Heart right ventricle (tissue), 16 donors: ENCODE measurements around the gene RYR1. TPM values are rescaled to one million over a fixed set of nuclear protein-coding genes. Genes with fewer than 3 reads are reported as not detected.
"Not testable (repeated sequence)": the region's sequence is repeated elsewhere in the genome, so short reads cannot be mapped to it uniquely, and the experiment has no call there.

Experiments used
- ATAC-seq, 8 donors: fragments of 200-7000 bp; cut with Tn5 transposase; one replicate each; pipeline ENCODE4 v1.9.1; 2020; ENCODE audit warnings: mild to moderate bottlenecking in 8 of 8, moderate library complexity in 8 of 8, moderate number of reproducible peaks in 1 of 8
- DNase-seq, 2 donors: peaks; one replicate each; pipeline ENCODE4 v3.0.0-alpha.2; 2020
- H3K27ac ChIP-seq, 10 donors: fragments of 200-600 bp; sonication (generic) in 2 of 10; one replicate each; pipeline versions ENCODE4 v1.5.0 to v1.8.0; 2020 to 2022; ENCODE audit warnings: mild to moderate bottlenecking in 3 of 10
- H3K27me3 ChIP-seq, 7 donors: fragments of 200-600 bp; one replicate each; pipeline ENCODE4 v1.8.0; 2021 to 2022; ENCODE audit warnings: mild to moderate bottlenecking in 2 of 7
- H3K36me3 ChIP-seq, 9 donors: fragments of 200-600 bp; sonication (generic) in 1 of 9; one replicate each; pipeline versions ENCODE4 v1.5.0 to v1.8.0; 2020 to 2022; ENCODE audit warnings: mild to moderate bottlenecking in 2 of 9
- H3K4me1 ChIP-seq, 9 donors: fragments of 200-600 bp; sonication (generic) in 1 of 9; one replicate each; pipeline versions ENCODE4 v1.5.0 to v1.8.0; 2020 to 2022; ENCODE audit warnings: mild to moderate bottlenecking in 4 of 9
- H3K4me3 ChIP-seq, 10 donors: fragments of 200-600 bp; sonication (generic) in 2 of 10; one replicate each; pipeline versions ENCODE4 v1.5.0 to v1.8.0; 2020 to 2022; ENCODE audit warnings: mild to moderate bottlenecking in 7 of 10, moderate library complexity in 2 of 10
- H3K9me3 ChIP-seq, 11 donors: fragments of 200-600 bp in 10 of 11; sonication (generic) in 2 of 11; one replicate each; pipeline versions ENCODE4 v1.5.0 to v1.8.0; 2013 to 2022; ENCODE audit warnings: mild to moderate bottlenecking in 2 of 11, control low read depth in 1 of 11, moderate library complexity in 1 of 11
- CTCF ChIP-seq, 9 donors: fragments of 200-600 bp; sonication (generic) in 2 of 9; IDR thresholded peaks; one replicate each; pipeline versions ENCODE4 v1.5.0 to v1.8.0; 2021 to 2022; ENCODE audit warnings: antibody characterized with exemption in 9 of 9, mild to moderate bottlenecking in 5 of 9, moderate library complexity in 1 of 9
- WGBS, 2 donors: extraction: QIAGEN DNeasy Blood & Tissue Kit; methylation state at CpG; one replicate each; pipeline ENCODE4 v1.1.7; 2013; ENCODE audit warnings: inconsistent platforms in 1 of 2; 5-methylcytosine and 5-hydroxymethylcytosine counted together
- intact Hi-C, 10 donors: fragments of 100-400 bp; cut with DNase I; formaldehyde crosslinking; loops; one replicate each; pipeline versions ENCODE4 v1.11.1 to v1.14.2; 2022
- polyA plus RNA-seq, 2 donors: library from polyadenylated mRNA; stranded (reverse); fragments of 200-250 nt; gene quantifications; one replicate each; pipeline ENCODE4 v1.2.3, GENCODE V29; 2013
- total RNA-seq, 10 donors: library from RNA; stranded (reverse); fragmentation: NEBNext Ultra II Directional in 3 of 10; extraction: Animal tissue kit (Norgen Biotek cat#: 25700) in 3 of 10; gene quantifications; one replicate each; pipeline versions ENCODE4 v1.2.1 to v1.2.4, GENCODE V29; 2021 to 2023
- donor health status: Arrhythmogenic right ventricular cardiomyopathy.
- donor health status: ischemic (EF 13 %, LVEDD 7.1; RV severe dilation, severe dysfunction).
- donor health status: healthy with polysubstance abuse.
- donor health status: DM: no; HTN: yes; CAD: no.
- donor health status: DM: no; HTN: no; CAD: no.
- donor health status: ischemic (EF 25% LVEDD 6.9; RV normal size, moderate dysfunction).
- donor health status: ischemic (EF 25% LVEDD 5.7; RV mildly dilated, moderate dysfunction).
- donor health status: healthy.
- donor health status: DM: yes; HTN: yes; CAD: no.
- donor health status: Ischemic cardiomyopathy.
- donor health status: ischemic (EF 35%, LVEDD 5.7; RV mildly dilated, moderate dysfunction).
- donor health status: nonischemic (EF 11% LVEDD 7.7; RV severe dilation, severe dysfunction).
- donor health status: DM: yes; HTN: yes; CAD: no.
- donor health status: PGD.
- donor health status: ischemic (EF 29% LVEDD 5.4; RV normal size, mild dysfunction).
- donor health status: nonischemic (EF 23%, LVEDD 6.1; RV moderate dilation, normal function).

The RYR1 gene
- total and polyA plus RNA-seq, 12 donors: 0.20 to 1.7 (median 0.74) TPM

- Histone ChIP-seq H3K27me3 (peaks cover 13 to 50% (median 32%) of the 10 kb centered on the region in 7 donors), H3K4me1 (no peaks in the 10 kb centered on the region), H3K36me3 (no peaks in the 10 kb centered on the region), H3K9me3 (no peaks in the 10 kb centered on the region), H3K4me3 (peak overlapping the region in 7 of 10 donors; percentile 25 to 42 (median 31)), H3K27ac (no peak overlapping the region)
- no peak for ATAC-seq
- WGBS, 2 donors: 55 to 73% methylated on average over 21 of the region's 21 CpGs
- TF ChIP-seq CTCF (IDR thresholded peaks at IDR 0.05): no peak
- no peak for DNase-seq
- intact Hi-C loops: no loop called here
These were observed 132.2 kb downstream of the RYR1 start for GRCh38 chr19:38565691-38566105.

GRCh38 chr19:38569368-38569983 lies 136.0 kb downstream of the RYR1 start:
- DNase-seq: no peak
- TF ChIP-seq CTCF (IDR thresholded peaks at IDR 0.05): no peak
- H3K27me3 ChIP-seq: peaks cover 9 to 26% (median 20%) of the 10 kb centered on the region in 7 donors
- intact Hi-C loops: no loop called here
- no peak for ATAC-seq
- H3K36me3 ChIP-seq: no peaks in the 10 kb centered on the region
- no peak overlapping the region for H3K4me3 ChIP-seq
- H3K4me1 ChIP-seq: no peaks in the 10 kb centered on the region
- H3K27ac ChIP-seq: no peak overlapping the region
- no peaks in the 10 kb centered on the region for H3K9me3 ChIP-seq
- 79 to 89% methylated on average over 6 of the region's 6 CpGs for WGBS, 2 donors

- TF ChIP-seq CTCF (IDR thresholded peaks at IDR 0.05): no peak
- intact Hi-C loops: no loop called here
- ATAC-seq: no peak
- peaks cover 0 to 9% (median under 1%) of the 10 kb centered on the region in 7 donors for H3K27me3 ChIP-seq
- no peaks in the 10 kb centered on the region for H3K9me3 ChIP-seq
- no peak overlapping the region for H3K27ac ChIP-seq
- DNase-seq: no peak
- H3K4me3 ChIP-seq: no peak overlapping the region
- WGBS, 2 donors: 75 to 84% methylated on average over 2 of the region's 2 CpGs
- no peaks in the 10 kb centered on the region for H3K4me1 ChIP-seq
- no peaks in the 10 kb centered on the region for H3K36me3 ChIP-seq
These were observed 138.2 kb downstream of the RYR1 start for GRCh38 chr19:38571682-38572081.

GRCh38 chr19:38577826-38578225 lies 144.3 kb downstream of the RYR1 start:
- H3K4me3 ChIP-seq: no peak overlapping the region
- ATAC-seq (no peak), DNase-seq (no peak)
- H3K9me3 ChIP-seq: no peaks in the 10 kb centered on the region
- no peaks in the 10 kb centered on the region for H3K36me3 ChIP-seq
- H3K27ac ChIP-seq: no peak overlapping the region
- TF ChIP-seq CTCF (IDR thresholded peaks at IDR 0.05): no peak
- 87 to 90% methylated on average over 11 of the region's 11 CpGs for WGBS, 2 donors
- H3K4me1 ChIP-seq: no peaks in the 10 kb centered on the region
- intact Hi-C loops: no loop called here
- H3K27me3 ChIP-seq: no peaks in the 10 kb centered on the region

GRCh38 chr19:38579304-38579703 lies 145.8 kb downstream of the RYR1 start:
- H3K27ac ChIP-seq, DNase-seq, H3K27me3 ChIP-seq, H3K4me1 ChIP-seq, H3K9me3 ChIP-seq, H3K4me3 ChIP-seq, intact Hi-C loops, H3K36me3 ChIP-seq, ATAC-seq: not testable (repeated sequence)
- WGBS, 2 donors: 90 to 100% methylated on average over 6 of the region's 6 CpGs
